ENCODE results near the gene TMEM219. TPM values are rescaled to one million over a fixed set of nuclear protein-coding genes. Genes with fewer than 3 reads are reported as not detected.
"Not testable (repeated sequence)": the region's sequence is repeated elsewhere in the genome, so short reads cannot be mapped to it uniquely, and the experiment has no call there.

TMEM219 gene, protein sequence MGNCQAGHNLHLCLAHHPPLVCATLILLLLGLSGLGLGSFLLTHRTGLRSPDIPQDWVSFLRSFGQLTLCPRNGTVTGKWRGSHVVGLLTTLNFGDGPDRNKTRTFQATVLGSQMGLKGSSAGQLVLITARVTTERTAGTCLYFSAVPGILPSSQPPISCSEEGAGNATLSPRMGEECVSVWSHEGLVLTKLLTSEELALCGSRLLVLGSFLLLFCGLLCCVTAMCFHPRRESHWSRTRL
- 89.8 and 92.2 TPM in 2 replicates for total RNA-seq
- 151 TPM for polyA plus RNA-seq (2012)

DNA sequence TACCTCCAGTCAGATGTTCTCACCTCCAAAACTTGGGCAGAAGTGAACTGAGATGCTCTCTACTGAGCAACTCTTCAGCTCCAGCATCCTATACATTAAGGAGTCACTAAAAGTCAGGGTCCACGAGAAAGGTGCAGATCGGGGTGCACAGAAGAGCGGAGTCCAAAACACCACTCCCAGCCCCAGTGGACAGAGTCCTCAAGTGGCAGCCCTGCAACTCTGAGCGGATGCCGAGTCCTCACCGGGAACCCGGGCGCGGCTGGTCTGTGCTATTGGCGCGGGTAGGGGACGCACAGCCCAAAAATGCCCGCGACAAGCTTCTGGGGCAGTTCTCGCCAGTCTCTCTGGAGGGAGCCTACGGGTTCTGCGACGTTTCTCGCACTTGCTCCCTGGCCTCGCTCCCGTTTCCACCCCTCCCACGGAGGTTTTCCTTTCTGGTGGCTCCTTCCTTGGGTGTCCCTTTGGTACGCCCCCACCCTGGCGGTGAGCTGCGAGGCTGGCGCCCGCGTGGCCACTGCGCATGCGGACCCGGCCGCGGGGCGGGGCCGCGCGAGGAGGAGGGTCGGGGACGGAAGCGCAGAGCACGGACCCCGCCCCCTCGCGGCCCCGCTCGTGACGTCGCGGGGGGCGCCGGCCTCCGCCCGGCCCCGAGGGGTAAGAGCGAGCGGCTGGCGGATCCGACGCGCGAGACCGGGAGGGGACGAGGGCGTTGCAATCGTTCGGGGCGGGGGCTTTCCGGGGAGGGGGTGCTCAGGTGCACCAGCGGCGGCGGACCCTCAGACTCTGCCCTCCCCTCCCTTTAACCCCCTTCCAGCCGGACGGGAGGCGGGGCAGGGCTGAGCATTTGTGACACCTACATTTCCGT lies at the start of gene TMEM219:
Gene TMEM219 (plus strand): TSS at position 601 of the 865 bp plus-strand sequence. CDS start 1,065 bp downstream, outside the sequence.
- peak; percentile 93 for DNase-seq (ENCODE audit: low read depth)

DNA sequence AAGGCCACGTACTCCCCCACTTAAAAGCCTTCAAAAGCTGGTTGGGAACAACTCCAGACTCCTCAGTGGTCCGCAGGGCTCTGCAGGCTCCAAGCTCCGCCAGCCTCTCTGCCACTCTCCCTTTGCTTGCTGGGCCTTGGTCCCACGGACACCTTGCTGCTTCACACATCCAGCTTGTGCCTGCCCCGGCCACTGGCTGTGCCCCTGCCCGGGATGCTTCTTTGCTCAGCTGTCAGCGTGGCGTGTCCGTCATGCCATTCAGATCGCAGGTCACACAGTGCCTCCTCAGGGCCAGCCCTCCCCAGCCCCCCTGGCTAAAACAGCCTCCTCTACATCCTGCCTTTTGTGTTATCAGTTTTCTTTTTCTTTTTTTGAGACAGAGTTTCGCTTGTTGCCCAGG lies 49.8 kb upstream of the TMEM219 start:
- DNase-seq (ENCODE audit: low read depth), result no peak

DNA sequence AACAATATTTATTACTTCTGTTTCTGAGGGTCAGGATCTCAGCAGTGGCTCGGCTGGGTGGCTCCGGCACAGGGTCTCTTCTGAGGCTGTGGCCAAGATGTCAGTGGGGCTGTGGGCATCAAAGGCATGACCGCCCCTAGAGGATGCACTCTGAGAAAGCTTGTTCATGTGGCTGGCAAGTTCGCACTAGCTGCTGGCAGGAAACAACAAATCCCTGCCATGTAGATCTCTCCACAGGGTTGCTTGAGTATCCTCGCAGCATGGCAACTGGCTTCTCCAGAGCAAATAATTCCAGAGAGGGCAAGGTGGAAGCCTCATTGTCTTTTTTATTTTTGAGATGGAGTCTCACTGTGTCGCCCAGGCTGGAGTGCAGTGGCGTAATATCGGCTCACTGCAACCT lies 48.4 kb upstream of the TMEM219 start:
- no peak for DNase-seq (ENCODE audit: low read depth)

DNA sequence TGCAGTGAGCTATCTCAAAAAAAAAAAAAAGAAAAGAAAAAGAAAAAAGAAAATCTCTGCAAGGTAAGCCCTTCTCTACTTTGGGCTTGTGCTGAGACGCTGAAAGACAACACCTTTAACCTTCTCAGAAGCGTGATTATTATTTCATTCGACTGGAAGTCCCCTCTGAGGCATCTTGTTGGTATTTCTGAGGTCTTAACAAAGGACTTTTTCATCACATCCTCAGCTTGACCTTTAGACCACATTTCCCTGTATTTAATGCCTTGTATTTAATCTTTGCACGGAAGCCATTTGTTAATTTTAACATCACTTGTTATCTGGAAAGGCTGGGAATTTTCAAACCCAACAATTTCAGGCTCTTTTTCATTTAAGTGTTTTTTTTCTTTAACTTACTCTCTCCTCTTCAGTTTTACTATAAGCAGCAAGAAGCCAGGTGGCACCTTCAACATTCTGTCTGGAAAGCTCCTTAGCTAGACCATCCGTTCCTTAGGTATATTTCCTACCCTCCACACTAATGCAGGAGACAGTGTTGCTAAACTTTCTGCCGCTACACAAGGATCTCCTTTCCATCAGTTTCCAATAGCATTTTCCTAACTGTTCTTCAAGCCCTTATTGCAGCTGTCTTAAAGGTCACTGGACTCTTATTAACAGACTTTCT lies 46.2 kb upstream of the TMEM219 start:
- peak; percentile 11 for DNase-seq (ENCODE audit: low read depth)

DNA sequence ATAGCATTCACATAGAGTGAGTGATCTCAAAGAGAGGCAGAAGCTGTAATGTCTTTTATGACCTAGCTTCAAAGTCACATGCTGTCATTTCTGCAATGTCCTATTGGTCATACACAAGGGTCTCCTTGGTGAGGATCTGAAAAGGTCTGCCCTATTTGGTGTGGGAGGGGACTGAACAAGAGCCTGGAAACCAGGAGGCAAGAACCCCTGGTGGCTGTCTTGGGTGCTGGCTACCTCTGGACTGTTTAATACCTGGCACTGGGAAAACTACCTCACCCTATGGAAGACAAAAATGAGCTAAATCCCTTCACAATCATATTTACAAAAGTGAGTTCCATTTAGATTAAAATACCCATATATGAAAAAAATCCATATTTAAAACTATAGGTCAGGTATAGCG lies 44.9 kb upstream of the TMEM219 start:
- DNase-seq (ENCODE audit: low read depth), result no peak

DNA sequence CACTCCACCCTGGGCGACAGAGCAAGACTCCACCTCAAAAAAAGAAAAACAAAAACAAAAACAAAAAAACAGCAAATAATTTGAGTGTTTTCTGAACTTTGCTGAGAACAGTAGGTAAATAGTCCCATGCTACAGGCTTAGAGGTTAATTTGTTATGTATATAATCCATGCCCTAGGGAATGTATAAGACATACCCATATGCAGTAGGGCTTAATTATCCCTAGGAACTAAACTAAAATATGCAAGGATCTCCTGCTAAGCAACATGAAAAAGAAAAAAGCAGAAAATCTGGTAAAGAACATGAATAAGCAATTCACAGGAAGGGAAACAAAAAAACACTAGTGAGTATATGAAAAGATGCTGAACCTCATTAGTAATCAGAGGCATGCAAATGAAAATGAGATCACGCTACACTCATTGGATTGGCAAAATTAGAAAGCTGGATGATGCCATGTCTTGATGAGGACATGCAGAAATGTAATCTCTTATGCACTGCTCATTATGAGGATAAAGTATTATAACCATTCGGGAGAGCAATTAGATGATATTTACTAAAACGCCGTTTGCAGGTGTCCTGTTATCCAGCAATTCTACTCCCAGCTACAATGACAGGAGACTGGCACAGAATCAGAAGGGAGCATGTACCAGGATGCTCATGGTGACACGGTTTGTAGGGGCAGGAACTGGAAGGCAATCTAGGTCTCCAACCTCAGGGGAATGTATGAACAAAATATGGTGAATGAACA lies 41.4 kb upstream of the TMEM219 start:
- no peak for DNase-seq (ENCODE audit: low read depth)

DNA sequence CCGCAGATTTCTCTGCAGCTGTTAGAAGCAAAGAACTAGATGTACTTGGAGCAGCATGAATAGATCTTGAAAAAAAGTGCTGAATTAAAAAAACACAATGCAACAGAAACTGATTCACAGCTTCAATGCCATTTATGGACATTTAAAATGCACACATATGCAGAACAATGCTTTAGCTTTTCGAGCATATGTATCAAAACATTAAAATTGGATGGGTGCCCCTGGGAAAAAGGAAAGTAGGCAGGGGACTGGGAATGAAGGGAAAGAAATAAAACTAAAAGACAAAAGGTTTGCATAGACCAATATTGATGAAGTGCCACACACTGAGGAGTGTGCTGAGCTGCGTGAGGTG lies 40.9 kb upstream of the TMEM219 start:
- DNase-seq (ENCODE audit: low read depth), result no peak

DNA sequence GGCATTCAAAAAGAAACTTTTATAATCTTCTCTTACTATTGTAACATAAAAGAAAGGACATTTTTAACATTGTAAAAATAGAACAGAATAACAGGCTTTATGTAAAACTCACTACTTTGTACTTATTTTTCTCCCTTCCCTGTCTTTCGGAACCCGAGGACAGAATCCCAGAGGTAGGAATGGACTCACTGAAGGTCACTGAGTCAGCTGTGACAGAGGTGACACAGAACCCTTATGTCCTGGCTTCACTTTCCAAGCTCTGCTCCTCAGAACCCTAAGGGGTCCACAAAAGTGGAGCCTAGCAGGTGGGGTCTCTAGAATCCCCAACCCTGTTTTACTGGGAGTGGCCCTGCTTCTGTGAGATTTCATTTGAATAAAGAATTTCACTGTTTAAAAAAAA lies 39.6 kb upstream of the TMEM219 start:
- no peak for DNase-seq (ENCODE audit: low read depth)

DNA sequence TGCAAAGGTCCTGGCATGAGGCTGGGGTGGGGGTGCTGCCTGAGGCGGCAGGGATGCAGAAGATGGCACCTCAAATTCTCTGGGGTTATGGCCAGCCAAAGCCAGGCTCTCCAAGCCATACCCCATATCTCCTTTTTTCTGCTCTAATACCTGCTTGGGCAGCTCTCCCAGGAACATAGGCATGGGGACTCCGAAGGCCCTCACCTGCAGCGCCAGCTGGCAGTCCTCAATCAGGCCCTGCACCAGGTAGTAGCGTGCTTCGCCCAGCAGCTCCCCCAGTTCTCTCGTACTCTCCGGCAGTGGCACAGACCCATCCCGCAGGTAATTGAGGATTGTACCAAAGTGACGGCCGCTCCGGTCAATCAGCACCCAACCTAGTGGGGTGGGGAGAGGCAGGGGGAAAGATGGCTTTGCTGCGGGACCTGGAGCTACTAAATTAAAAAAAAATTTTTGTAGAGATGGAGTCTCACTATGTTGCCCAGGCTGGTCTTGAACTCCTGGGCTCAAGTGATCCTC lies 38.8 kb upstream of the TMEM219 start:
- no peak for DNase-seq (ENCODE audit: low read depth)

DNA sequence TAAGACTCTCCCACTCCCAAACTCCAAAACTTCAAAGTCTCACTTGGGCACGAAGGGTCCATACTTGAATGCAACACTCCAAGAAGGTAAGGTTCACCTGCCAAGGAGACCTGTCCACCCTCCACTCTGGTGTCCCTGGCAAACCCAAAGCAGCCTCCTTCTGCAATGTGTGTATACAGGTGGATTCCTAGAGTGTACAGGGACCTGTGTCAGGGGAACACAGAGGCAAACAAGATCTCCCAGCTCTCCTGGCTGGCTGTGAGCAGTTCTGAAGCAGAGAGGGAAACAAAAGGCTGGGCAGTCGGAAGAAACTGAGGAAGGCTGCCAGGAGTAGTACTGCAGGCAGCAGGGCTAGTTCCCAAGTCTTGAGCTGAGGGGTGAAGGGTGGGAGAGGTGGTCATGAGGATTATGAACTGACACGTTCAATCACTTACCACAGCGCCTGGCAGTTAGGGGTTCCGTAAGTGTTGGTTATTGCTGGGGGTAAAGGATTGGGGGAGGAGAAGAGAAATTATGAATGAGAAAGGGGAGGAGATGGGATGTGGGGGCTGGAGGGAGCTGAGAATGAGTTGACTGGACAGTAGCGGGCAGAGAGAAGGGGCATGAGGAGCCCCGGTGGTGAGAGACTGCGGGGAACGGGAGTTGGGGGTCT lies 36.6 kb upstream of the TMEM219 start:
- no peak for DNase-seq (ENCODE audit: low read depth)

DNA sequence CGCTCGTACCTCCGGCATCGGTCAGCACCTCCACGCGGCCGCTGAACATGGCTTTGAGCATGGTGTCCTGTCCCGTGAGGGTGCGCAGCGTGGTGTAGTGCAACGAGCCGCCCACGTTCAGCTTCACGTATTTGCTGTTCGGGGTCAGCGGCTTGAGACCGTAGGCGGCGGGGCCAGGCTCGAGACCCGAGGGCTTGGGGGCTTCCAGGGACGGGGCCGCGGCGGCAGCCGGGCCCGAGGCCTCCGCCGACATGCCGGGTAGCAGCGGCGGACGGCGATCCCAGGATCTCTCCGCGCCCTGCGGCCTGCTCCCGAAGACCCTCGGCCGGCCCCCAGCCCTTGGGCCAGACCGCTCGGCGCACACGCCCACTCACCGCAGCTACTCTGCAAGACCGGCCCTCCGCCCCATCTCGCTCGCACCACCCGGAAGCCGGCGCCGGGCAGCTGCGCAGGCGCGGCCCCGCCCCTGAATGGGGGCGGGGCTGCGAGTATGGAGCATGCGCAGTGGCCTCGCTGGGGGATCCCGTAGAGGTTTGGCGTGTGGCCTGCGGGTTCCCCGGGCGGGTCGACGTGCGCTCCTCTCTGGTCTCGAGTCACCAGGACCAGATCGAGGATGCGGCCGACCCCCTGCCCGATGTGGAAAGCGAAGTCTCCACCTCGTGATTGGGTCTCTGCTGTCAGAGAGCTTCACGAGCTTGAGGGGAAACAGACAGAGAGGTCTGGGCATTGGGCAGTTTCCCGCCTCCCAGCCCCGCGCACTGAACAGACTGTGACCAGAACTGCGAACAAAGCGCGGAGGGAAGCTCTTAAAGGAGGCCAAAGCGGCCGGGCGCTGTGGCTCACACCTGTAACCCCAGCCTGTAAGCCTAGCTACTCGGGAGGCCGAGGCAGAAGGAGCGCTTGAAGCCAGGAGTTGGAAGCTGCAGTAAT lies 35.8 kb upstream of the TMEM219 start, which contains the start of gene KCTD13:
Gene KCTD13 (minus strand): TSS at position 446 of the 930 bp plus-strand sequence. CDS start 193 bp downstream, at position 253.
- peak; percentile 85 for DNase-seq (ENCODE audit: low read depth)

DNA sequence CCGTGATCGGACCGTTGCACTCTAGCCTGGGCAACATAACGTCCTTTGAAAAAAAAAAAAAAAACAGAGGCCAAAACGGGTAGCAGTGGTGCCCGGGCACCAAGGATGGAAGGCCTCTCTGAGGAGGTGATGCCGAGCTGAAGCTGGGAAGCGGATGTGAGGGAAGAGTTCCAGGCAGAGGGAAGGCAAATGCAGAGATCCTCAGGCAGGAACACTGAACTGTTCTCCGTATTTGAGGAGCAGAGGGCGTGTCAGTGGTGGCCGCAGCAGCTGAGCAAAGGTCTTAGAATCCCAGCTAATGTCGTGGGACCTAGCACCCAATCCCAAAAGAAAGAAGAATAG lies 35.2 kb upstream of the TMEM219 start:
- peak; percentile 65 for DNase-seq (ENCODE audit: low read depth)

DNA sequence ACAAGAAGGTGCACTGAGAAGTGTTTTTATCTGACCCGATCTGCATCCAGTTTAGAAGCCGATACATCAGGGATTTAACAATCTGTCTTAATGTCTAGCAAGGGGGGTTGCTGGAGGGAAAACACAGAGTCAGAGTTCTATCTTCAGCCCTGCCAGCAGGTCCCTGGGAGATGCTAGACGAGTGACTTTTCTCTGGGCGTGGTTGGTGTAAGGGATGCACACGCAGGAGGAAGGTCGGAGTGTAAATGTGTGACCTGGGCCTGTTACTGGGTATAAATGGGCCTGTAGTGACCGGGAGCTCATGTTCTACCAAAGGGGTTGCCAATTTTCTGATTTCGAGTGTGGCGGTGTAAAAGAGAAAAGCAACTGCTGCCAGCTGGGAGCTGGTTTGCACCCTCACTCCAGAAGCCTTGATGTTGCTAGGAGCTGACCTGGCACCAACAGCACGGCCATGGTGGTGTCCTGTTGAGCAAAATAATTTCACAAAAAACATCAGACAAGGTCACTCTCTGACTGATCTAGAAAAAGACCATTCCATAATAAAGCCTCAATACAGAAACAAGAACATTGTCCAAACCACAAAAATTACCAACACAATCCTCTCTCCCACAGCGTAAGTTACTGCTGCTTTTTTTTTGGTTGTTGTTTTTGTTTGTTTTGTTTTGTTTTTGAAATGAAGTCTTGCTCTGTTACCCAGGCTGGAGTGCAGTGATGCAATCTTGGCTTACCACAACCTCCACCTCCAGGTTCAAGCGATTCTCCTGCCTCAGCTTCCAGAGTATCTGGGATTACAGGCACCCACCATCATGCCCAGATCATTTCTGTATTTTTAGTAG lies 34.6 kb upstream of the TMEM219 start:
- peak; percentile 8 for DNase-seq (ENCODE audit: low read depth)

DNA sequence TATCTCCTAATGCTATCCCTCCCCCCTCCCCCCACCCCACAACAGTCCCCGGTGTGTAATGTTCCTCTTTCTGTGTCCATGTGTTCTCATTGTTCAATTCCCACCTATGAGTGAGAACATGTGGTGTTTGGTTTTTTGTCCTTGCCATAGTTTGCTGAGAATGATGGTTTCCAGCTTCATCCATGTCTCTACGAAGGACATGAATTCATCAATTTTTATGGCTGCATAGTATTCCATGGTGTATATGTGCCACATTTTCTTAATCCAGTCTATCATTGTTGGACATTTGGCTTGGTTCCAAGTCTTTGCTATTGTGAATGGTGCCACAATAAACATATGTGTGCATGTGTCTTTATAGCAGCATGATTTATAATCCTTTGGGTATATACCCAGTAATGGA lies 30.1 kb upstream of the TMEM219 start:
- not testable (repeated sequence) for DNase-seq (ENCODE audit: low read depth)

DNA sequence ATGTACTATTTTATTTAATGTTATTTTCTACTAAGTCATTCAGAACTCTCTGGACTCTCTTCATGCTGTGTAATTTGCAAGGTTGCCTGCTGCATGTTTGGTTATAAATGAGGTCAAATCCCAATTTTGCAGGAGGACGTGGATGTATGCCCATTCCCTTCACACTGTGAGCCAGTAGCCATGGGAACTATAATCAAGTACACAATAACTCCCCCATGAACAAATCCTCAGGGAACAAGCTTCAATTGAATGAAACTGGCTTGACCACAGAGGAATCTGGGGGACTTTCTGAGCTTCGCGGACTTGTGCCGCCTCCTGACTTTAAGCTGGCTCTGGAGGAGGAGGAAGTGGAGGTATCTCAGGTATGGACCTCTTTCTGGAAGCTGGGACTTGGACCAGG lies 21.2 kb upstream of the TMEM219 start:
- peak; percentile 3 for DNase-seq (ENCODE audit: low read depth)

DNA sequence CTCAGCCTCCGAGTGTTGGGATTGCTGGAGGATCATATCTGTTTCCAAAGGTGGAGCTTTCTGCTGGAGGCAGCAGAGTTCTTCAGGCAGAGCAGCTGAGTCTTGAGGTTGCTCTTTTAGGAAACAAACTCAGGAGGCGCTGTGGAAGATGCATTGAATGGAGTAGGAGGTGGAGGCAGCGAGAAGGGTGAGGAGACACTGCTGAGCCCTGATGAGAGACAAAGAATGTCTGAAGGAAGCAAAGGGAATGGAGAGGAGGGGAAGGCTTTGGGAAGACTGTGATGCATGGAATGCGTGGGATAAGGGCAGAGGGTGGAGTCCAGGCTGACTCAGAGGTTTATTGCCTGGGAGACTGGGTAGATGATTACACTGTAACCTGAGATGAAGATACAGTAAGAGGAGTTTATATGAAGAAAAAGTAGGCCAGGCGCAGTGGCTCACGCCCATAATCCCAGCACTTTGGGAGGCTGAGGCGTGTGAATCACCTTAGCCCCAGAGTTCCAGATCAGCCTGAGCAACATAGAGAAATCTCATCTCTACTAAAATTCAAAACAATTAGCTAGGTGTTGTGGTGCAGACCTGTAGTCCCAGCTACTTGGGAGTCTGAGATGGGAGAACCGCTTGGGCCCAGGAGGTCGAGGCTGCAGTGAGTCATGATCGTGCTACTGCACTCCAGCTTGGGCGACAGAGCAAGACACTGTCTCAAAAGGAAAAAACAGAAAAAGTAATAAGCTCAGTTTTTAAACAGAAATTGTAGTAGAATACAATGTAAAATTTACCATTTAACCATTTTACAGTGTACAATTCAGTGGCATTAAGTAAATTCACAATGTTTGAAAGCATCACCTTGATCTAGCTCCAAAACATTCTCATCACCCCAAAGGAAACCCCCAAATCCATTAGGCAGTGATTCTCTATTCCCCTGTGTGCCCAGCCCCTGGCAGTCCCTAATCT lies 17.8 kb upstream of the TMEM219 start:
- peak; percentile 95 for DNase-seq (ENCODE audit: low read depth)

DNA sequence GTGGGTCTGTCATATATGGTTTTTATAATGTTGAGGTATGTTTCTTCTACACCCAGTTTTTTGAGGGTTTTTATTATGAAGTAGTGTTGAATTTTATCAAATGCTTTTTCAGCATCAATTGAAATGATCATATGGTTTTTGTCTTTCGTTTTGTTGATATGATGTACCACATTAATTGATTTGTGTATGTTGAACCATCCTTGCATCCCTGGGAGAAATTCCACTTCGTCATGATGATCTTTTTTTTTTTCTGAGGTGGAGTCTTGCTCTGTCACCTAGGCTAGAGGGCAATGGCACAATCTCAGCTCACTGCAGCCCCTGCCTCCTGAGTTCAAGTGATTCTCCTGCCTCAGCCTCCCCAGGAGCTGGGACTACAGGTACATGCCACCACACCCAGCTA lies 14.0 kb upstream of the TMEM219 start:
- DNase-seq (ENCODE audit: low read depth), result no peak
